GM18520 (cell line): ENCODE data around the gene MYO1D.

Experiments
- ATAC-seq: cut with Tn5 transposase; IDR thresholded peaks from one replicate; pipeline ENCODE4 v1.9.1; 2021; ENCODE audit not compliant: unreplicated experiment

Gene MYO1D

DNA sequence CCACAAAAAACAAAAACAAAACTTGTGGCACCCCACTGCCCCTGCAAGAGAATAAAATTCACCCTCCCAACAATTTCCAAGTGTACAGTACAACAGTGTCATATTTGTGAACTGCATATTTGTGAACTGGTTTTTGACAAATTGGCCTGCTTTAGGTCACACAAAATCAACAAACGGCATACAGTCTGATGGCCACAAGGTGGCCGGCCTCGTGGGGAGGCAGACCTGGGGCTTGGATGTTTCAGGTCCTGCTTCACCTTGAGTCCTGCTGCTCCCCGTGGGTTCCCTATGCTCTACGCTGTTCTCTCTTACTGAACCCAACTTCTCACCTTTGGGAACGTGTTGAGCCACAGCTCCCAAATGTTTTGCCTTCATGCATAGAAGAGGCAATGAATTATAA lies 287.9 kb downstream of the MYO1D start:
- ATAC-seq = no peak

- no peak for ATAC-seq
These were observed 288.8 kb downstream of the MYO1D start for GRCh38 chr17:32588135-32588534.

GRCh38 chr17:32586666-32587065 lies 290.3 kb downstream of the MYO1D start:
- no peak for ATAC-seq

DNA sequence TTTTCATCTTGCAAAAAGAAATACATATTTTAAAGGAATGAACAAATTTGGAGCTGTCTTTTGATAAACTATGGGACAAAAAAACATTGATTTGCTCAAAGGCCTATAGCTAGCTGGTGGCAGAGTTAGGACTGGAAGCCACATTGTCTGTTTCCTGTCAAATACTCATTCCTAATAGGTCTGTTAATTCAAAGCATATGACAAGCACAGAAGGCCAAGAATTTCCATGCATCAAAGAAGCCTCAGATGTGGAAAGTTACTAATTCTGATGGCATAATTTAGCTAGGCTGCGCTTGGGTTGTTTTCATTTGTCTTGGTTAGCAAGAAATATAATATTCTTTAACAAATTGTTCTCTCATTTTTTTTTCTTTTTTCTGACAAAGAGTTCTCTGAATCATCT lies 292.1 kb downstream of the MYO1D start:
- no peak for ATAC-seq

DNA sequence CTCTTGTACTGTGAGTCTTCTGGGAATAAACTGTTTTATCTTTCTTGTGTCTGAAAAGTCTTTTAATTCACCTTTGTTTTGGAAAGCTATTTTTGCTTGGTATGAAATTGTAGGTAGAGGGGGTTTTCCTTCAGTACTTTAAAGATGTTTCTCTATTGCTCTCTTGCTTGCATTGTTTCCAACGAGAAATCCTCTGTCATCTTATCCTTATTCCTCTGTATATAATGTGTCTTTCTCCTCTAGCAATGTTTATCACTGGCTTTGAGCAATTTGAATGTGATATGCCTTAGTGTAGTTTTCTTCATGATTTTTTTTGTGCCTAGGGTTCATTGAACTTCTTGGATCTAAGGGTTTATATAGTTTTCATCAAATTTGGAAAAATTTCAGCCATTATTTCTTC lies 293.9 kb downstream of the MYO1D start:
- no peak for ATAC-seq

- ATAC-seq = no peak
These were observed 301.1 kb downstream of the MYO1D start for GRCh38 chr17:32575852-32576251.

- ATAC-seq = no peak
These were observed 306.9 kb downstream of the MYO1D start for GRCh38 chr17:32570081-32570396.

DNA sequence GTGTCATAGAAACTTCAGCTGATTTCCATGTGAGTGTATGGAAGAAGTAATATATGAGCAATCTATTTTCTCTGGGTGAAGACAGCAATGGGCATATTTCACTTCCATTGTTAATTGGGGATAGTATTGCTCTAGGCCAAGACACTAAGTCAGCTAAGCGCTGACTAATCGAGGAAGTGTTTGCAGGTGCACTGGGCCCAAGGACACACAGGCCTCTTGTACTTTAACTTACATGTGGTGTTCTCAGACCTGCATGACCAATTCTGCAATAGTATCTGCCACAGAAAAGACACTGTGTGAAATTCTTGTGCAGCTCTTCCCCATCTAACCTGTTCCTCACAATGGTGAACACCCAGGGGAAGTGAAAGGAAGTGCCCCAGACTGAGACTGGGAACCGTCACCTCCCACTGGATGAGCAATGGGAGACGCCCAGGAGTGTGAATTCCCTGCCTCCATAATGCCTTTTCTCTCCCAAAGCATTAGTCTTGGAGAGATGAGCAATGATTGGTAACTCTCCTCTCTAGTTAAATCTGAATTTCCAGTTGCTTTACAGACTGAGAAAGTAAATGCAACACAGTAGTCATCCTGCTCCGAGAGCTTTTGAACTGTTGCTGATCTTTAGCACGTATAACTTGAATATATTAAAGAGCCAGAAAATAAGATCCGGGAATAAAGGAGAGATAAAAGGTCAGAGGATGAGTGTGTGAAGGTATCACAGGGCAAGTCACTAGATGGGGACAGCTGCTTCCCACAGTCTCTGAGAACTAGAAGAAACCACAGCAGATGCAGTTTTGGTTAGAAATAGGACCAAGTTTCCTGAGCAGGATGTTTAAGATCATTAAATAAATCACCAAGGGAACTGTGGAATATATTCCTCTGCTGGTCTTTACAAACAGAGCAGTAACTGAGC lies 307.5 kb downstream of the MYO1D start:
- ATAC-seq = no peak

DNA sequence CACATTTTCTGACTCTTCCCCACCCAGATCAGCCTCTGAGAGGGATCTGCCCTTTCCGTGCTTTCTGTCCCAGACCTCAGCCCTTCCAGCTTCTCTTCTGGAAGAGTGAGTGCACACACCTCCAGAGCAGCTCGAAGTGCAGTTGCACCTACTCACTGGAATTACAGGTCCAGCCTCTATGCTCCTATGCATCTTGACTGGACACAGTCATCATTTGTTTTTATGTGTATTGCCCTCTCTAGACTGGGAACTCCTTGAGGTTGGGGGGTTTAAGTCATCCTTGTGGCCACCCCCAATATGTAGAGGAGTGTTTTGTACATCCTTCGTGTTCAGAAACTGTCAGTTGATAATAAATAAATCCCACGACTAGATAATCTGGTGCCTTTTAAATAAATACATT lies 308.2 kb downstream of the MYO1D start:
- ATAC-seq = no peak

DNA sequence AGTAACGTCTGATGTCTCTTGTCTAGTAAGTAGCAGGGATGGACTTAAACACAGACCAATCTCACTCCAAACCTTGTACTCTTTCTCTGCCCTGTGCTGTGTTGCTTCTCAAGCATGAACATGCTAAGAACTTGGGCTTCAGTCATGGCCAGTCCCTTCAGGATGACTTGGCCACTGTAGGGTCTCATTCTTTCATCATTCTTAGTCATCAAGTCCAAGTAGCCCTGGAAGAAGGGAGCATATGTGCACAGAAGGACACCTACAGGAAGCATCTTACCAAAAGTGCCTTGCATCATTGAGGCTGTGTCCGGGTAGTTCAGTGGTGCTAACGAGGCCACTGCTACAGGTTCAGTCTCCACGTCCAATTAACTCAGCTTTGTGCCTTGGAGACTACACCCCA lies 309.4 kb downstream of the MYO1D start:
- no peak for ATAC-seq

DNA sequence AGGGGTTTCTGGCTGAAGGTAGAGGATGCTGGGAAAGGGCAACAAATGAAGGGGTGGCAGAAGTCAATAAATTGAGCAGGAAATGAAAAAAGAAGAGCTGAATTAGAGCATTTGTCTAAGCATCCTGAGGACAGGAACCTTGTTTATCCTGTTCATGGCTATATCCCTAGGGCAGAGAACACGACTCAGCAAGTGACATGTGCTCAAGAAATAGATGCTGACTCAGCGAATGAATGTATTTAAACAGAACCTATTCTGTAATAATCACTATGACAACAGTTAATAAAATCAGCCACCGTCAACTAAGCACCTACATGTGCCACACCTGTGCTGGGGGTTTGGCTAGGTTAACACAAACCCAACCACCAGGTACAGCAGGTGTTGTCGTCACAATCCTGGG lies 309.8 kb downstream of the MYO1D start:
- ATAC-seq = no peak

- no peak for ATAC-seq
These were observed 310.6 kb downstream of the MYO1D start for GRCh38 chr17:32566303-32566702.

DNA sequence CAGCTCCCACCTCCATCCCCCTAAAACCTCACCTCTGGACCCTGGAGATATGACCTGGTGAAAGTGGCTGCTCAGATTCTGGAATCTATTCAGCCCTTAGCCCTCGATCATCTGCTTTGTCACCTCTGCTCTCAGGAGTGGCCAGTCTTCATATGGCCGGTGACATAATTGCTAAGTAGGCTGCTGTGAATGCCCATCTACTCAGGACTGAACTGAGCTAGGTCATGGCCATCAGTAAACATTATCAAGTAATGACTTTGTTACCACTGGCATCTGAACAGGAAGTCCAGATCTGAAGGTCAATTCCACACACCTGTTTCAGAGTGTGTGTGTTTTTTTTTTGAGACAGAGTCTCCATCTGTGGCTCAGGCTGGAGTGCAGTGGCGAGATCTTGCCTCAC lies 311.5 kb downstream of the MYO1D start:
- ATAC-seq = no peak

DNA sequence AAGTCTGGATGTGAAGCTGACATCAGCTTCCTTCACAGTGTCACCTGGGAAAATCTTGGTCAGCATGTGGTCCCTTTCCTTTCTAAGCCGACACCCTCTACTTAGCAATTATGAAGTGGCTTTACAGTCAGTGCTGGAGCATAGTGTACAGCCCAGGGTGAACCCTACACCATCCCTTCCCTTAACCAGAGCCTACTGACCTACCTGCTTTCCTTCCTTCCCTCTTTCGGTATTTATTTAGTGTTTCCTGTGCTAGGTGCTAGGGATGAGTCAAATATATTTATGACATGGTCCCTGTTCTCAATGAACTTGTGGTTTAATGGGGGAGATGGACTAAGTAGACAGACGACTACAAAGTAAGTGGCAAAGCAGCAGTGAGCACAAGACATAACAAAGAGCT lies 312.6 kb downstream of the MYO1D start:
- ATAC-seq = no peak

DNA sequence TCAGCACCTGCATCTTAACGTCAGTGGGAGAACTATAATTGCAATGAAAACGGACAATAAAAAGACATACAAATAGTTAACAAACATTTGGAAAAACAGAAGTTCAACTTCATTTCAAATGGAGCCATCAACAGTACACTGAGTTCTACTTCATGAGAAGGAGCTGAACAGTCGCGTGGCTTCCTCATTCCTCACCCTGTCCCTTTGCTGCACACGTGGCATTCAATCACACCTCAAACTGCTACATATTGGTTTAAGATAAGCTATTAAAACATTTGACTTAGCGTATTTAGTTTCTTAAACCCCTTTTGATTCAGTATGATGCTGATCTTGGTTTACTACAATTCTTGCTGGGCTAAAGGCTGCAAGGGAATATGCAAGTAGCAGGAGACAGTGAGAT lies 313.3 kb downstream of the MYO1D start:
- no peak for ATAC-seq

DNA sequence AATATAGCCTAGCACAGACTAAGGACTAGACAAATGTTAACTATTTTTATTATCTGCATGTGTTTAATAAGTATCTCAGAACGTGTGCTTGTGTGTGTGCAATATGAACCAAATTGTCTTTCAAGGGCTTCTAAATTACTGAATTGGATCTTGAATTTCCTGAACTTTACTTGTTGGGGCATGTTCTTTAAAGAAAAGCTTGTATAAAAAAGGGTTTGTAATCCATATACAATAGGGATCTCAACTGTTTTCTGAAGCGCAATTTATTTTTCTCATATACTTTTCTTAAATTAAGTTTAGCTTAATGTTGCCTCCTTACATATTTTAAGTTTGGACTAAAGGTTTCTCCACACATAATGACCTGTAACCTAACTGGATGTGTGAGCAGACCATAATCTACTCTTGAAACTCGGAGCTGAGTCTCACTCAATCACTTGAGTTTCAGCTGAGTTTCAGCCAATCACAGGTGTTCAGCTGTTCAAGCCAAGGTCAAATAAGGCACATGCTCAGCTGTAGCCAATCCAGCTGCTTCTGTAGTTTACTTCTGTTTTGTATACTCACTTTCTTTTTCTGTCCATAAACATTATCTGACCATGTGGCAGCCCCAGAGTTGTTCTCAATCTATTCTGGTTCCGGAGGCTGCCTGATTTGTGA lies 317.8 kb downstream of the MYO1D start:
- ATAC-seq = peak; percentile 86

DNA sequence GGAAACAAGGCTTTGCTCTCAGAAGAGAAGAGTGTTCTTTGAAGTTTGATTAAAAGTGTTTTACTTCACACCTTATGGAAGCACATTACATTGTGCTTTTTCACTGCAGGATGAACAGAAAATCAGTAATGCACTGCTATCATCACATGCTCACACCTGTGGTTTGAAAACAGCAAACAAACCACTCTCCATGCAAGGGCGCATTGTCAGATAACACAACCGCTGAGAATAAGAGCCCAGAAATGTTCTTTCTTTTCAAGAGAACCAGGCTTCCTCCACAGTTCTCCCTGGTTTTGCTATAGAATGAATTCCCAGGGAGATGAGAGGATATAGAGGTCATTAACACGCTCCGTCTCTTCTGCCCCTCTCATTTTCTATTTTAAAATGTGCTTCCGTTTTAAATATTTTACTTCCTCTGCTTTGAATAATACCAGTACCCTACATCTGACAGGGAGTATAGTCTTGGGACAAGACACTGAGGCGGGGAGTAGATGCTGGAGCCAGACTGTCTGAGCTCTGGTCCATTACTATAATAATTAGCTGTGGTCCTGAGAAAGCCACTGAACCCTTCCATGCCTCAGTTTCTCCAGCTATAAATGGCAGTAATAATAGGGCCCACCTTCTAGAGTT lies 318.5 kb downstream of the MYO1D start:
- no peak for ATAC-seq

DNA sequence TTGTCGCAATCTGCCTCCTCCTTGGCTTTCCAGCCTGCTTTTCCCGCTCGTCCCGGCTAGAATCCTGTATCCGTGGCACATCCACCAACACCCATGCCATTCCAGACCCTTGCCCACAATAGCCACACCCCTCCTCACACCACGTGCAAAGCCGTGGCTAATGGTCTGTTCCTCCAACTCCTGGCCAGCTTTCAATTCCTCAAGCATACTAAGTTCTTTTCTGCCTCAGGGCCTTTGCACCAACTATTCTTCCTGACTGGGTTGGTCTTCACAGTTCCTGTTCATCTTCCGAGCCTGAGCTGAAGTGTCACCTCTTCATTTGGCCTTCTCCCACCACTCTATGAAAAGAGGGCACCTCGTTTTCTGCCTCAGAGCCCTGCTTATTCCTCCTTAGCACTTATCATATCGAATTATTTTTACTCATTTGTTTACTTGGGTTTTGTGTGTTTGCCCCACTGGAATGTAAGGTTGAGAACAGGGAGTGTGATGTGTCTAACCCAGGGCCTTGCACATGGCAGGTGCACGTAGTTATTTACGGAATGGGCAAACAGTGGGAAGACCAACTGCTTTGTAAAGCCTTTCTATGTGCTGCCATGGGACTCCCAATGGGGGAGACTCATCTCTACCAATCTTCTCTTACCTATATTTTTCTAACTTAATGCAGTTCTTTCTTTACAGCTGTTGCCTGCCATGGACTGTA lies 321.2 kb downstream of the MYO1D start:
- ATAC-seq = no peak

GRCh38 chr17:32553168-32553567 lies 323.8 kb downstream of the MYO1D start:
- no peak for ATAC-seq

GRCh38 chr17:32552280-32552679 lies 324.6 kb downstream of the MYO1D start:
- ATAC-seq = no peak

DNA sequence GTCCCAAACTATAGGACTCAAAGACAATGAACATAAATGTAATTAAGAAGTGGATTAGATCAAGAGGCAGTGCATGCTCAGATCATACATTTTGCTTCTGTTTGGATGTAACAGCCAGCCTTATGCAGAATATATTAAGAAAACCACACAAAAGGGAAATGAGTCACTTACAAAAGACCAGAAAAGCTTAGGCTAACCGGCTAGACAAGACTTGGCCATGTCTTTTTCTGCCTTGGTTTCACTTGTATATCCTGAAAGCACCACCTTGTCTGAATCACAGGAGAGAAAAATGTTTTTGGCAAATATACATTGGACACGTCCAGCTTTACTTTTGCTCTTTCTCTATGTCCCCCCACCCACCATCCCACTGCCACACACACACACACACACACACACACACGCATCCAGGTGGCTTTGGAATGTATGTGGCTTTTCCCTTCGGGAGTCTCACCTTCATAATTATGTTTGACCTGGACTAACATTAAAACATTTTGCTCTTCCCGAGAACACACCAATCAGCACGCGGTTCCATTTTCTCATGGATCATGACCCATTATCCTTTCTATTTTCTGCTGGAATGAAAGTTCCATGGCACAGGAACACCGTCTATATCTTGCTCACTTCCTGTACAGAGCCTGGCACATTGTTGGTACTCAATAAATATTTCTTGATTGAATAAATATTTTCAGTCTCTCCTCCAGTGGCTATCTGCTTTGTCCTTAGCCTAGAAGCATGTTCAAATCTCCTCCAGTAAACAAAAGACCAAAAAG lies 325.6 kb downstream of the MYO1D start:
- peak; percentile 73 for ATAC-seq
